ENCODE data around the gene PEX14. TPM values are rescaled to one million over a fixed set of nuclear protein-coding genes. Genes with fewer than 3 reads are reported as not detected.

Gene PEX14
- total RNA-seq, 1 experiment from 2014 or later, result 29.3 TPM

DNA sequence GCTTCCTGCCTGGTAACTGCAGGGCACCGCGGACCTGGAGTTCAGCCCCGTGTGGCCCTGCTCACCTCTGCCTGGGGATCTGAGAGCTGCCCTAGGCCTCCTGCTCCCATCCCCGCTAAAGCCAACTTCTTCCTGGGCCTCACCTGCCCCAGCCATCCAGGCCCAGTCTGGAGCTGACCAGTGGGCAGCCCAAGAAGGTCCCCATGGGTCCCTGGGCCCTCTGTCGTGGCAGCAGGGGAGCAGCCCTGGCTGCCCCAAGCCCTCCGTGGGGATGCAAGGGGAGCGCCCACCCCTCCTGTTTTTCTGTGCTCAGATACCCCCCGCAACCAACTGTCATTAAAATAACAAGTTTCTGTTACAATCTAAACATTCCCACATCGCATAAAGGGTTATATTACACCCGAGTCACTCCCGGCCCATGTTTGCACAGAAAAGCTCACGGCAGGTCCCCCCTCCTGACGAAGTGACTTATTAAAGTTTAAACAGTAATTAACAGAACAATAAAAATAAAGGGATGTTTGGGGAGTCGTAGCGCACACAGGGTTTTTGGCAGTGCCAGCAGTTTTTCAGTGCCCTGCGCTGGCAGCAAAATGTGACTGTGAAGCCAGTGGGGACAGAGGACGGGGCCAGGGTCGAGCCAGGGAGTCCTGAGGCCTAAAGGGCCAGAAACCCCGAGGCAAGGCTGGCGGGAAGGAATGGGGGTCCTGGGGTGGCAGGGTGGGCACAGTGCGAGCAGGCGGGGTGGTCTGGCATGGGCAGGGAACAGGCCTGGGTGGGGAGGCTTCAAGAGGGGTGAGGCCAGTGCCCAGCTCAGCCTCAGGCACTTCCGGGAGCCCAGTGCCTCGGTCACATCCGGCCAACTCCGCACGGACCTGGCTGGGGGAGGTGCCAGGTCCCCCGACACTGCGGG, 200.2 kb downstream of the PEX14 start:
- ChIA-PET POLR2A (no interaction called here), CTCF (no interaction called here), RAD21 (ENCODE audit: low non-redundant PET in 1 of 2, low total read pairs in 2 of 2, uncharacterized antibody in 2 of 2, unreplicated experiment in 2 of 2) (no interaction called here)
- Histone ChIP-seq H3K9me3 (ENCODE audit: control insufficient read depth in 1 of 2, insufficient read depth in 1 of 2, low read depth in 1 of 2, low read length in 2 of 2) (no peaks in the 10 kb centered on the region), H3K27ac (ENCODE audit: low read depth, low read length) (no peak overlapping the region), H3K79me2 (ENCODE audit: insufficient read depth, low read length) (no peaks in the 10 kb centered on the region), H3K27me3 (ENCODE audit: insufficient read depth, low read length) (no peaks in the 10 kb centered on the region), H3K4me3 (replicated peaks in 1 of 2; ENCODE audit: low read depth in 1 of 2, low read length in 2 of 2) (no peak overlapping the region), H3K4me1 (ENCODE audit: control insufficient read depth in 1 of 2, insufficient read depth in 2 of 2, low read length in 2 of 2) (peaks cover 0 to 5% of the 10 kb centered on the region in 2 experiments; a peak in 1 of 4 replicates), H3K9ac (ENCODE audit: low read length) (no peak overlapping the region), H2AFZ (ENCODE audit: low read depth, low read length, poor library complexity, severe bottlenecking) (no peak overlapping the region), H3K4me2 (ENCODE audit: low read length) (no peak overlapping the region), H3K36me3 (ENCODE audit: control insufficient read depth in 1 of 2, insufficient read depth in 2 of 2, low read length in 2 of 2) (no peaks in the 10 kb centered on the region), H4K20me1 (ENCODE audit: insufficient read depth) (no peaks in the 10 kb centered on the region), H3K9me2 (ENCODE audit: insufficient read depth) (no peaks in the 10 kb centered on the region)
- ATAC-seq (no peak), DNase-seq (ENCODE audit: low read depth, low spot score) (no peak)
- BruUV-seq (replicated peaks), result no TSS peak
- TF ChIP-seq SP1 (IDR thresholded peaks at IDR 0.05; ENCODE audit: low read depth), result no peak
- no peak for TF ChIP-seq CBX3 (IDR thresholded peaks at IDR 0.05; ENCODE audit: low read depth)
- no peak for TF ChIP-seq TCF7L2 (IDR thresholded peaks at IDR 0.05; ENCODE audit: borderline replicate concordance, extremely low read depth, insufficient read depth, insufficient read length)
- intact Hi-C loops (cut with micrococcal nuclease), result loop anchor here (5.0 kb wide), 1 partner anchor 192 kb away; no protein-coding TSS in a partner anchor

DNA sequence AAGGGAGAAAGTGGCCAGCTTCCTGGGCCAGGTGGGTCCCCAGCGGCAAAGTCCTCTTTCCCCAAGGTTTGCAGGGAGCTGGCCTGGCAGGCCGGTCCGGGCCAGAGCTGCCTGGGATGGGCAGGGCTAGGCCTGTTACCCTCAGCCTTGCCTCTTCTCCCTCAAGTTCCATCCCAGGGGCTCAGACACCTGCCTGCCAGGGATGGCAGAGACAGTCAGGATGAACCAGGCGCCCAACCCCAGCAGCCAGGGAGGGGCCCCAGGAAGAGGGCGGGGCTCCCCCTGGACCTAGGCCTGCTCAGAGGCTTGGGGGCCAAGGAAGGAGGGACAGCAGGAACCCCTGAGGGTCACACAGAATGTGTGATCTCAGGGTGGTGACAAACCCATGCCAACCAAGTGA, 201.1 kb downstream of the PEX14 start:
- no TSS peak for BruUV-seq (replicated peaks)
- ATAC-seq (no peak), DNase-seq (ENCODE audit: low read depth, low spot score) (no peak)
- no peak overlapping the region for H3K4me2 ChIP-seq (ENCODE audit: low read length)
- H3K36me3 ChIP-seq (ENCODE audit: control insufficient read depth in 1 of 2, insufficient read depth in 2 of 2, low read length in 2 of 2), result no peaks in the 10 kb centered on the region
- H3K27ac ChIP-seq (ENCODE audit: low read depth, low read length), result no peak overlapping the region
- no peak for TF ChIP-seq FOSL1 (IDR thresholded peaks at IDR 0.05; ENCODE audit: low read depth)
- H3K4me1 ChIP-seq (ENCODE audit: control insufficient read depth in 1 of 2, insufficient read depth in 2 of 2, low read length in 2 of 2), result peaks cover 0 to 6% of the 10 kb centered on the region in 2 experiments; a peak in 1 of 4 replicates
- intact Hi-C loops (cut with micrococcal nuclease), result no loop called here
- no peaks in the 10 kb centered on the region for H3K27me3 ChIP-seq (ENCODE audit: insufficient read depth, low read length)
- H3K9ac ChIP-seq (ENCODE audit: low read length), result no peak overlapping the region
- RAD21 ChIA-PET (ENCODE audit: low non-redundant PET in 1 of 2, low total read pairs in 2 of 2, uncharacterized antibody in 2 of 2, unreplicated experiment in 2 of 2), result no interaction called here
- no peak overlapping the region for H2AFZ ChIP-seq (ENCODE audit: low read depth, low read length, poor library complexity, severe bottlenecking)
- POLR2A ChIA-PET, result no interaction called here
- CTCF ChIA-PET, result no interaction called here
- H4K20me1 ChIP-seq (ENCODE audit: insufficient read depth), result no peaks in the 10 kb centered on the region
- no peaks in the 10 kb centered on the region for H3K9me2 ChIP-seq (ENCODE audit: insufficient read depth)
- H3K79me2 ChIP-seq (ENCODE audit: insufficient read depth, low read length), result no peaks in the 10 kb centered on the region
- no peak overlapping the region for H3K4me3 ChIP-seq (replicated peaks in 1 of 2; ENCODE audit: low read depth in 1 of 2, low read length in 2 of 2)
- no peaks in the 10 kb centered on the region for H3K9me3 ChIP-seq (ENCODE audit: control insufficient read depth in 1 of 2, insufficient read depth in 1 of 2, low read depth in 1 of 2, low read length in 2 of 2)
